Mesenteric fat pad (tissue), 1 donor: ENCODE measurements around the gene SEBOX. TPM values are rescaled to one million over a fixed set of nuclear protein-coding genes. Genes with fewer than 3 reads are reported as not detected.
A peak's percentile ranks its signal among the peaks of the same experiment; 100 is the strongest.

Source experiments
- DNase-seq: peaks from one replicate; pipeline ENCODE4 v3.0.0-alpha.2; 2020; ENCODE audit warnings: low spot score
- microRNA-seq: library from miRNA; unstranded; fragments of <30 nt; microRNA quantifications from one replicate; pipeline ENCODE4 v1.2.0, GENCODE V29; 2020; ENCODE audit warnings: borderline number of aligned reads
- total RNA-seq: library from RNA; stranded (reverse); fragmentation: NEBNext Ultra II Directional; extraction: Animal tissue kit (Norgen Biotek cat#: 25700); gene quantifications from one replicate; pipeline ENCODE4 v1.2.1, GENCODE V29; 2021
- donor health status: DM: yes; HTN: yes; CAD: no.

The SEBOX gene
- total RNA-seq, 1 donor from 2014 or later: not detected

DNA sequence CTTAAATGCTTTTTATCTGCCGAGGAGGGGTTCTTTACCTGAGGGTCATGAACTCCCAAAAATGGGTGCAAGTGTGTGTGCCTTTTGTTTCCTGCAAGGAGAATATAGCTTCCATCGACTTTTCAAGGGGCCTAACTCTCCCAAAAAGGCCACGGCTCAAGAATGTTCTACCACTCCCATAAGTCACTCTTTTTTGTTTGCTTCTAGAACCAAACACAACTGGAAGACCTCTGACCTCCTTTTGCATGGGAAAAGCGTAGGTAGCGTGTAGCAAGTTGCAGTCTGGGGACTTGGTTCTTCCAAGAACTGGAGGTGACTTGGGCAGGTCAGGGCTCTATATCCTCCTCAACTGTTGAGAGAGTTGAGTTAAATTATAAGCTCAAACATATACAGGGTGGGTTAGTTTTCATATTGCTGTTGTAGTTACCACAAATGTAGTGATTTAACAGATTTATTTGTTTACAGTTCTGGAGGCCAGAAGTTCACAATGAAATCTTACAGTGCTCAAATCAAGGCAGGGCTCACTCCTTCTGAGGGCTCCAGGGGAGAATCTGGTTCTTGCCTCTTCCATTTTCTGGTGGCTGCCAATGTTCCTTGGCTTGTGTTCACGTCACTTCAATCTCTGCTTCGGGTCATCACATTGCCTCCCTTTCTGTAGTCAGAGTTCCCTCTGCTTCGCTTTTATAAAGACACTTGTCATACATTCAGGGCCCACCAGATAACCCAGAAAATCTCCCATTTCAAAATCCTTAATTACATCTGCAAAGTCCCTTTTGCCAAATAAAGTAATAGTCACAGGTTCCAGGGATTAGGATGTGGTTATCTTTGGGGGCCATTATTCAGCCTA lies 44.6 kb downstream of the SEBOX start:
- DNase-seq: no peak

DNA sequence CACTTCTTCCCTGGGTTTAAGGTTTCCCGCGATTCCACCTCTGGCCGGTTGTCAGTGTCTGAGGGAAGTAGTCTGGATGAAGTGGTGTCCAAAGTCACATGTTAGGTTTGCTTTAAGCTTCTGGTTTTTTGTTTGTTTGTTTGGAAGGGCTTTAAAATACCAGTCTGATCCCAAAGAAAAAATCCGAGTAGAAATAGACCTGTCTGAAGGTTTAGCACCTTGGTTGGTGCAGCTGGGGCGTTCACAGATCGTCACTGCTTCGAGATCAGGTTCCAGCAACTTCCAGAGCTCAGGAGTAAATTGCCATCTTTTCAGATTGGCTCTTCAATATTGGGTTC lies 45.4 kb downstream of the SEBOX start:
- DNase-seq: no peak

DNA sequence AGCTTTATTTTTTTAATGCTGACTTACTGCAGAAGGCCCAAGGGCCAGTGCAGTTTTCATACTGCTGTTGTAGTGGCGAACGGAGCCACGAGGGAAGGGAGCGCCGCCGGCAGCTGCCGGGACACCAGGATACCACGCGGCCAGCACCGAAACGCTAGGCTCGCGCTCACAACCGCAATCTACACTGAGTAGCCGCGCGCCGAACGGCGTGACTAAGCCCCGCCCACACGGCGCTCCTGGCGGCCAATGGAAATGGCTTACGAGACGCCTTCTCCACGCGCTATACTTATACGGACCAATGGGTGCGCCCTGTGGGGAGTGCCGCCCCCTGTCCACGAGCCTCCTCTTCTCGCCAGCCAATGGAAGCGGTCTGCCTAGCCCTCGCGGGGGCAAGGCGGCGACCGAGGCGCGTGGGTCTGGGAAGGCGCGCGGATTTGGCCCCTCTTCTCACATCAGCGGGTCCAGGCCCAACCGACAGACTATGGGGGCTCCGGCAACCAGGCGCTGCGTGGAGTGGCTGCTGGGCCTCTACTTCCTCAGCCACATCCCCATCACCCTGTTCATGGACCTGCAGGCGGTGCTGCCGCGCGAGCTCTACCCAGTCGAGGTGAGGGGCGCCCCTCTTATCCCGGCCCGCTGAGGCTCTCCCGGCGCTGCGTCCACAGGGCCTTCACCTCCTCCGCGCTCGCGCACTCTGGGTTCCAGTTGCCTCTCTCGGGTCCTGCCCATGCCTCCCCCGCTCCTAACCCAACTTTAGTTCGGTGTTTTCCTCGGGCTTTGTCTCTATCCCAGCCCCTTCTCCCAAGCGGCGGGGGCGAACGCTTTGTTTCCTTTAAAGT lies 46.0 kb downstream of the SEBOX start, which contains the start of gene TMEM97:
TMEM97 (plus strand) TSS at position 442 of the 839 bp plus-strand sequence; CDS start at position 482, 40 bp downstream.
- peak; percentile 98 for DNase-seq

DNA sequence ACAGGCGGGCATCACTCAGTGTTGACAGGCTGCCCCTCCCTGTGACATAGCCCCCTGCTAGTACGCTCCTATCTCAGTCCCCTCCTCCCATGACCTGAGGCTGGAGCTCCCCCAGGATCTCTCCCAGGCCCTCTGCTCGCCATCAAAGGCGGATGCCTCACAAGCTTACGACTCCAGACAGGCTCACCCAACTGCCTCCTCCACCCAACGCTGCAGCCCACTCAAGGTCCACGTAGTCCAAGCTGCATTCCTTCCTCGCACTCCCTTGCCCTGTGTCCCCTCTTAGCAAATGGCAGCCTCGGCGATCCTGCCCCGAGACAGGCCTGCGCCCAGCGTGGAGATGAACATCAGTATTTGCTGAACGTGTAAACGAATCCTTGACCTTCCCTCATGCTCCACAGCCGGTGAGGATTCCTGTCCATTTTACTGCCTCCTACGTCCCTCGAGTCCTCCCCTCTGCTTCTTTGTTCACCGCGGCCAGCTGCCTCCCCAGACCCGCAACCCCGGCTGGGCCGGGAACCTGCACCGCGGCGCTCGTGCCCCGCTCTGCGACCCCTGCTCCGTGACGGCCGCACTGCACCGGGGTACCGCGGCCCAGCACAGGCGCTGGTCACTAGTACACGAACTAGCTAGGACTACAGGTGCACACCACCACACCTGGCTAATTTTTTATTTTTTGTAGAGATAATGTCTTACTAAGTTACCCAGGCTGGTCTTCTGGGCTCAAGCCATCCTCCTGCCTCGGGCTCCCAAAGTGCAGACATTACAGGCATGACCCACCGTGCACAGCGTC lies 46.8 kb downstream of the SEBOX start:
- no peak for DNase-seq

DNA sequence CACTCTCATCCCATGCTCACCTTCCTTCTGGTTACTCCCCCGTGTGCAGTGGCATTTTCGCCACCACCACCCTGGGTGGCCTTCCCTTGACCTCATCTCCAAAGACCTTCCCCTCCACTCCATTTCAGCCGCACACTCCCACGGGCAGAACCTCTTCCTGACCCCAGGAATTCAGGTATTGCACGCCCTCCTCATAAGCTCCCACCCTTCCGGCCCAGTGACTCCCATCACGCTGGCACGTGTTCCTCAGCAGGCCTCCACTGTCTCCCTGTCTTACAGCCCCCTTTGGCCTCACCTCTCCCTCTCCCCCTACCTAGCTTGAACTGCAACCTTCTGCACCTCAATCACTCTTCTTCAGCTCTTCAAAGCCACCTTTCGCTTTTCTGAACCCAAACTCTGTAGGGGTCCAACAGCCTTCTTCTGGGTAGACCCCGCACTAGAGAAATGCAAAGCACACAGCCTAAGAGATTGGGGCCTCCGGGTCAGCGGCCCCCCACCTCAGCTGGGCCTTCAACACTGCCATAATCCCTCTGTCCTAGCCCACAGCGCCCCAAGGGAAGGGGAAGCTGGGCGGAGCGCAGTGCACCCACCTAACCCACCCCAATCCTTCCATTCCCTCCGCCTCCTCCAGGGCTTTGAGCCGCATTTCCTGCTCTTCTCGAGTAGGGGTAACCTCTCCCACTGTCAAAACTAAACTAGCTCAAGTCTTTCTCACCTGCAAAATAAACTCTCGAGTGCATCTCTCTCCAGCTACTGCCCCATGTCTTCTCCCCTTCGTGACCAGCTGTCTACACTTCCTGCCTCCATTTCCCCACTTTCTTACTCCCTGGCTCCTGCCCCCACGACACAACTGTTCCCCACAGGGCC lies 47.7 kb downstream of the SEBOX start:
- no peak for DNase-seq

DNA sequence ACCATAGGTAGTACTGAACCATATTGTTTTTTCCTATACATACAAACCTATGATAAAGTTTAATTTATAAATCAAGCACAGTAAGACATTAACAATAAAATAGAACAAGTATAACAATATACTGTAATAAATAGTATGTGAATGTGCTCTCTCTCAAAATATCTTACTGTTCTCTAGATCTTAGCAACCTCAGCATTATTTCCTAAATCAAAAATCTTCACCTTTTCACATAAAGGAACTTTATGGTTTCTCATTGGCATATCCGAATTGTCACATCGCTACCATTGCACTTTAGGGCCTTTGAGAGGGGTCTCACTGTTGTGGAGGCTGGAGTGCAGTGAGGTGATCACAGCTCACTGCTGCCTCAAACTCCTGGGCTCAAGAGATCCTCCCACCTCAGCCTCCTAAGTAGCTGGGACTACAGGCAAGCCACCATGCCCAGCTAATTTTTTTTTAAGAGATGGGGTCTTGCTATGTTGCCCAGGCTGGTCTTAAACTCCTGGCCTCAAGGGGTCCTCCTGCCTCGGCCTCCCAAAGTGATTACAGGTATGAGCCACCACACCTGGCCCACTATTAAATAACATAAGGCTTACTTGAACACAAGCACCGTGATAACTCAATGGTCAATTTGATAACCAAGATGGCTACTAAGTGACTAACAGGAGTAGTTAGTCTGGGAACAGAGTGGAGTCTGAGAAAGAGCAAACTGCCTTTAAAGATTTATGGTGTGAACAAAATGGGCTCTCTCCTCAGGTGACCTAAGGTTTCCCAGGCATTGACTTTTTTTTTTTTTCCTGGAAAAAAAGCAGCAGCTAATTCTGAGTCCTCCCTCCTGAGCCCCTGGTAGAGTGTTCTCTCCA lies 48.9 kb downstream of the SEBOX start:
- no peak for DNase-seq

DNA sequence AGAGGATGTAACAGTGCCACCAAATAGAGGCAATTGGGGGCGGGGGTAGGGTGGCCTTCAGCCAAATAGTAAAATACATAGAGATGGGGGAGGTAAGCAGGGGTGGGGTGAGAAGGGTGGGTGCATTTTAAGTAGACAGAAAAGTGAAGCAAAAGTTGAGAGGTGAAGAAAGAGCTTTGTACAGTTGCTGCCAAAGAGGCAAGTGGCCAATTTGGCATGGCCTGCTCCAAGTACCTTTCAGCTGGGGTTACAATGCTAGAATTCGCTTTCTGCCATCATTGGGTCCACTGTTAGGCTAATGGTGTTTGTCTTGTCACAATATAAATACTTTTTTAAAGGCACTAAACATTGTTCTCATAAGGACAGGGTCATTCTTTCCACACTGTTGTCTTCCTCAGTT lies 51.2 kb downstream of the SEBOX start:
- no peak for DNase-seq

Small RNA genes lying within 50 kb of the gene (microRNA-seq; reads per million reads assigned to microRNA genes)
- not detected for gene MIR4723

Other genes with a start within 250 kb of the SEBOX start
- gene TMEM97, start 46.0 kb downstream of the SEBOX start, total RNA-seq: 3.1 TPM
- 31.3 TPM for gene IFT20, start 29.7 kb downstream of the SEBOX start, total RNA-seq
- 61.3 TPM for gene TNFAIP1, start 29.4 kb downstream of the SEBOX start, total RNA-seq
- gene POLDIP2, start 7.7 kb downstream of the SEBOX start, total RNA-seq: 79.3 TPM
- gene VTN, start 5.1 kb upstream of the SEBOX start, total RNA-seq: 2.1 TPM
- 10.7 TPM for gene SARM1, start 6.5 kb upstream of the SEBOX start, total RNA-seq
- 13.0 TPM for gene SLC46A1, start 41.0 kb upstream of the SEBOX start, total RNA-seq
- 0.10 TPM for gene SLC13A2, start 108.4 kb upstream of the SEBOX start, total RNA-seq
- not detected for gene FOXN1, start 141.1 kb upstream of the SEBOX start, total RNA-seq
- 23.0 TPM for gene UNC119, start 187.4 kb upstream of the SEBOX start, total RNA-seq
- gene PIGS, start 206.3 kb upstream of the SEBOX start, total RNA-seq: 50.7 TPM
- gene ALDOC, start 211.7 kb upstream of the SEBOX start, total RNA-seq: 24.8 TPM
- 3.1 TPM for gene SPAG5, start 233.8 kb upstream of the SEBOX start, total RNA-seq
- gene RSKR, start 249.0 kb upstream of the SEBOX start, total RNA-seq: 7.6 TPM